CMK (cell line): Measurements from ENCODE around the gene RNF121.

ENCODE experiments used
- DNase-seq: peaks from one replicate; pipeline ENCODE4 v3.0.0-alpha.2; 2010; ENCODE audit warnings: low read depth

The RNF121 gene

GRCh38 chr11:71988050-71988449 is 59.2 kb downstream of the RNF121 start:
- no peak for DNase-seq

DNA sequence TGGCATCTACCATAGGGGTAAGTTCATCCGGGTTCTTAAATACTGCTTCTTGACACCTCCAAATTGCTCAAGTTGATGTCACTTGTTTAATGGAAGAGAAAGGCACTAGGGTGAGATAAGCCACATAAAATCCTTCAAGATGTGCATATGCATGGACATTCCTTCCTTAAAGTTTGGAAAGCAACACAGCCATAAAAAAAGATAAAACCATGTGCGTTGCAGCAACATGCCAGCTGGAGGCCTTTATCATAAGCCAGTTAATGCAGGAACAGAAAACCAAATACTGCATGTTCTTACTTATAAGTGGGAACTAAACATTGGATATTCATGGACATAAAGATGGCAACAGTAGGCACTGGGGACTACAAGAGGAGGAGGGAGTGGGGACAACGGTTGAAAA is 61.9 kb downstream of the RNF121 start:
- DNase-seq = no peak

- no peak for DNase-seq
Measured at GRCh38 chr11:71991494-71991893, 62.6 kb downstream of the RNF121 start.

- DNase-seq = no peak
Measured at GRCh38 chr11:71992136-71992730, 63.4 kb downstream of the RNF121 start.

DNA sequence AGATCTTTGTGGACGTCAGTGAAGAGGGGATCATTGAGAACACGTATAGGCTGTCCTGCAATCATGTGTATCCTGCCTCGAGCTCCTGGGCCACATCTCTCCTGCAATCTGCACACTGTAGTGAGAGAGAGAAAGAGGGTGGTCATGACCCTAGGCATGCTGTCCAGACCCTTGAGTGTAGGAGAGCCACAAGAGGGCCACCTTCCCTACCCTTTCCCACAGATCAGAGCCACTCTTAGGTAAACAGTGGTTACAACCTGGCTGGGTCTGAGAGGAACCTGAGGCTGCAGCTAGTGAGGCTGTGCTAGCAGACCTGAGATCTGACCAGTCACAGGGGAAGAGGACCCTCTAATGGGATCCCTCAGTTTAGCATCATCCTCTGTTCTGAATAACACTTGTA is 65.9 kb downstream of the RNF121 start:
- no peak for DNase-seq

- peak; percentile 60 for DNase-seq
Measured at GRCh38 chr11:71995726-71996291, 67.0 kb downstream of the RNF121 start.

DNA sequence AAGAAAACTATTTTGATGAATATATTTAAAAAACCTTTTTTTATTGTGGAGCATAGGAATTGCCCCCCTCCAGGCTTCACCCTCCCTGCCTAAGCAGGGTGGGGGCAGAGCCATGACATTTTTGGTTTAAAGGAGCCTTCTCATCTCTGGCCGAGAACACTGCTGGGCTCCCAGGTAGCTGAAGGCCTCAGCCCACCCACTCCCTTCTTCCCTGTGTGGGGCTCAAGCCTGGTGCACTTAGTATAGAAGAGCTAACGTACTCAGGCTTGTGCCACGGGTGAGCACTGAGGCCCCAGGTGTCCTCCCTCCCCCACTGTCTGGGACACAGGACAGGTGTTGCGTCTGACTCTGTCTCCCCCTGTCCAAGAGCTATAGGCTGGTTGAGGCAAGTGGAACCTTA is 67.7 kb downstream of the RNF121 start:
- no peak for DNase-seq

DNA sequence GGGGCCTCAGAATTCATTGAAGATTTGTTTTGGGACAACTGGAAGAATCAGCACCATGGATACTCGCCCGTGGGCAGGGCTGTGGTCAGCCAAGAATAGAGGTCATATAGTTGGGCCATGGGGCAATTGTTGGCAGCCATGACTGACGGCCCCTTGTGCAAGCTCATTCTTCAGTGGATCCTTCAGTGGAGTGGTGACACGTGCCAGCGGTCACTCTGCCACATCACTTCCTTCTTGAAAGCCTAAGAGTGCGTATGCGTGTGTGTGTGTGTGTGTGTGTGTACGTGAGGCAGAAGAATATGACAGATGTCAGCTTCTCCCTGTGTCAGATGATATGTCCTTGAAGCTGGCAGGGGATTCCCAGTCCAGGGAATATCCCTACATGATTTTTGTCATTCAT is 68.1 kb downstream of the RNF121 start:
- DNase-seq = peak; percentile 51

GRCh38 chr11:71997594-71997993 is 68.7 kb downstream of the RNF121 start:
- DNase-seq = no peak

DNA sequence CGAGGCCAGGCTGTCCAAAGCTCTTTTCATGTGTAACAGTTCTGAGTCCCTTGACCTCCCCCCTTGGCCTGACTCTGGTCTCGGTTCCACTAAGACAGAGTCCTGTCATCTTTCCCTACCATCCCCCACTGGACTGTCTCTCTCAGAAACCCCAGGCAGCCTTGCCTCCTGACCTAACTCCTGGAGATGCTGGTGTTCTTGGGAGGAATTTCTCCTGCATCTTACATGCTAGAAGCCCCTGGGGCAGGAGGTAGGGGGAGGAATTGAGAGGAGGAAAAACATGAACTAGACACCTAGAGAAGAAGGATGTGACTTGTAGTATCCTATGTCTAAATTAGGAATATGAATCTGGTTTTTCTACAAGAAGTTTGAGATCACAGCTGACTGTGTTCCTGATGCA is 69.2 kb downstream of the RNF121 start:
- DNase-seq = no peak

DNA sequence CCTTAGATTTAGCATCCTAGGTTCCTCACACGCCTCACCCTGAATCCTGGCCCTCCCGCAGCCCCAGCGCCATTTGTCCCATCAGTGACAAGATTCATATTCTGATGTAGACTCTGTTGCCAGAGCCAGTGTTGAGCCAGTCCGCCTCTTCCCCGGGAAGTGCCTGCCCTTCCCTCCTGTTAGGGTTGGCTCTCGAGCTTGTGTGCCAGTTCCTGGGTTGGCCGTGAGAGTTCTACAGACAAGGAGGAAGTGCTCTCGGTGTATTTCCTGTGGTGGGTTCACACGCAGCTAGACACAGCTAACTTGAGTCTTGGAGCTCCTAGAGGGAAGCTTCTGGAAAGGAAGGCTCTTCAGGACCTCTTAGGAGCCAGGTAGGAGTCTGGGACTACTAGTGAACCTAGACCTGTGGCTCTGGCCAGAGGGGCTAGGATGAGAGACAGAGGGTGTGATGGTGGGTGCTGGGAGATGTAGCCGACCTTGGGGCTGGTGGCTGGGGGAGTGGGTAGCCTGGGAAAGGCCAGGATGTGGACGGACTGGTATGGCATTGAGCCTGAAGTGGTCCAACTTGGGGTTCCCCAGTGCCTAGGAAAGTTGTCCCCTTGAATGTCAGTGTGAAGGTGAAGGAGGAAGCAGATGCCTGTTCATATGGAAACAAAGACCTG is 69.9 kb downstream of the RNF121 start, which contains the start of gene IL18BP:
Gene IL18BP, plus strand, starts transcription at position 261 of the 662 bp plus-strand sequence. CDS start 1,076 bp downstream, outside the sequence.
- DNase-seq = no peak

DNA sequence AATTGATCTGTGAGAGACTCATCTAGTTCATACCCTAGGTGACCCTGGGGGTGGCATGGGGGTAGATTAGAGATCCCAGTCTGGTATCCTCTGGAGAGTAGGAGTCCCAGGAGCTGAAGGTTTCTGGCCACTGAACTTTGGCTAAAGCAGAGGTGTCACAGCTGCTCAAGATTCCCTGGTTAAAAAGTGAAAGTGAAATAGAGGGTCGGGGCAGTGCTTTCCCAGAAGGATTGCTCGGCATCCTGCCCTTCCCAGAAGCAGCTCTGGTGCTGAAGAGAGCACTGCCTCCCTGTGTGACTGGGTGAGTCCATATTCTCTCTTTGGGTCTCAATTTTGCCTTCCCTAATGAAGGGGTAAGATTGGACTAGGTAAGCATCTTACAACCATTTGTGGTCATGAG is 70.5 kb downstream of the RNF121 start:
- DNase-seq = no peak

GRCh38 chr11:71999798-72000197 is 71.0 kb downstream of the RNF121 start:
- DNase-seq = no peak

GRCh38 chr11:72000202-72000867 is 71.5 kb downstream of the RNF121 start:
- DNase-seq = no peak

DNA sequence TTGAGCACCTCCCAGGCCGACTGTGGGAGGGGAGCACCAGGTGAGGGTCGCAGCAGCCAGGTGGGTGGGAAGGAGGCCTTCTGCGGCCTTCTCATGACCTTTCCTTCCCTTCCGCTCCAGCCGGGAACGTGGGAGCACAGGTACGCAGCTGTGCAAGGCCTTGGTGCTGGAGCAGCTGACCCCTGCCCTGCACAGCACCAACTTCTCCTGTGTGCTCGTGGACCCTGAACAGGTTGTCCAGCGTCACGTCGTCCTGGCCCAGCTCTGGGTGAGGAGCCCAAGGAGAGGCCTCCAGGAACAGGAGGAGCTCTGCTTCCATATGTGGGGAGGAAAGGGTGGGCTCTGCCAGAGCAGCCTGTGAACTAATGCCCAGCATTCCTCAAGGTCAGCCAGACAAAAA is 72.4 kb downstream of the RNF121 start:
- DNase-seq = no peak

DNA sequence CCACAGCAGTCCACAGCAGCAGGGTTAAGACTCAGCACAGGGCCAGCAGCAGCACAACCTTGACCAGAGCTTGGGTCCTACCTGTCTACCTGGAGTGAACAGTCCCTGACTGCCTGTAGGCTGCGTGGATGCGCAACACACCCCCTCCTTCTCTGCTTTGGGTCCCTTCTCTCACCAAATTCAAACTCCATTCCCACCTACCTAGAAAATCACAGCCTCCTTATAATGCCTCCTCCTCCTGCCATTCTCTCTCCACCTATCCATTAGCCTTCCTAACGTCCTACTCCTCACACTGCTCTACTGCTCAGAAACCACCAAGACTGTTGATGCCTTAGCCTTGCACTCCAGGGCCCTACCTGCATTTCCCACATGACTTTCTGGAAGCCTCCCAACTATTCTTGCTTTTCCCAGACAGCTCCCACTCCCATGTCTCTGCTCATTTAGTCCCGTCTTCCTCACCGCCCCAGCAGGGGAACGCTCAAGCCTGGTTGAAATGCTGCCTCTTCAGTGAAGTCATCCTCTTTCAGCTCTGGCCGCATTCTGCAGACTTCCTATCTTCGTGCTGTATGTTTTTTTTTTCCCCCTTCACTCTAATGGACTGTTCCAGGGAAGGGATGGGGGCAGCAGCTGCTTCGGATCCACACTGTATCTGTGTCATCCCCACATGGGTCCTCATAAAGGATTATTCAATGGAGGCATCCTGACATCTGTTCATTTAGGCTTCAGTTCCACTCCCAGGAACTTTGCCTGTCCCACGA is 73.2 kb downstream of the RNF121 start:
- DNase-seq = no peak

DNA sequence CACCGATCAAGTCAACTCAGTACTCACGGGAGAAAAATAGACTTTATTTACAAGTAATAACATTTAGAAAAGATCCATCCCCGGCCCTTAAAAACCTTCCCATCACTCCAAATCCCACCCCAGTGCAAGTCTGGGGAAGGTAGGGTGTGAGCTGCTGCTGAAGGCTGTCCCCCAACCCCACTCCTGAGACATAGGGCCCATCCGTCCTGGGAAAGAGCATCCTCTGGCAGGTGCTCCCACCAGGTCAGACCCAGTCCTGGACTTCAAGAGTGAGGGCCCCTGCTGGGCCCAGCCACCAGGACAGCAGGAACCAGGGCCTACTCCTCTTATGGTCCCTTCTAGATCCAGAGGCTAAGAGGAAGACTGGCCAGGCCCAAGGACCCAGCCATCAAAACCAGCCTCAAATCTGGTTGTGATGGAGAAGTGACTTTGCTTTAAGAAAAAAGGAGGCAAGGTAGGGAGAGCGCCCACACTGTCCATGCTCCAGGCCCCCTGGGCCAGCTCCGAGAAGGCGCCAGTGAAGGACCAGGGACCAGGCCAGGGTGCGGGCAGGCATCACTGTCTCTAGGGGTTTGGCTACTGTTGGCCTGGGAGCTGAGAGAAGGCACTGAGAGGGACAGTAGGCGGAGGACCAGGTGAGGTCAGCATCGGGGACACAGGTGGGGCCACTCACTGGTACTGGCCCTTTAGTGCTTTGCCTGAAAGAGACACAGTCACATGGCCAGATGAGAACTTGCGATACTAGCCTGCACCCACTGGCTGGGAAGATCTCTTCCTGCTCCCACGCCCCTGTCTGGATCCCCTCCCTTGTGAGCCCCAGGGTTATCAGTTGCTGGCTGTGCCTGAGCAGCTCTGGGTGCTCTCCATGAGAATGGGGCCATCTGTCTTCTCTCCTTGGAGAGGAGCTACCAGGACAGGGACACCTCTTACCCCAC is 74.3 kb downstream of the RNF121 start:
- no peak for DNase-seq

- DNase-seq = no peak
Measured at GRCh38 chr11:72003776-72004171, 74.9 kb downstream of the RNF121 start.

DNA sequence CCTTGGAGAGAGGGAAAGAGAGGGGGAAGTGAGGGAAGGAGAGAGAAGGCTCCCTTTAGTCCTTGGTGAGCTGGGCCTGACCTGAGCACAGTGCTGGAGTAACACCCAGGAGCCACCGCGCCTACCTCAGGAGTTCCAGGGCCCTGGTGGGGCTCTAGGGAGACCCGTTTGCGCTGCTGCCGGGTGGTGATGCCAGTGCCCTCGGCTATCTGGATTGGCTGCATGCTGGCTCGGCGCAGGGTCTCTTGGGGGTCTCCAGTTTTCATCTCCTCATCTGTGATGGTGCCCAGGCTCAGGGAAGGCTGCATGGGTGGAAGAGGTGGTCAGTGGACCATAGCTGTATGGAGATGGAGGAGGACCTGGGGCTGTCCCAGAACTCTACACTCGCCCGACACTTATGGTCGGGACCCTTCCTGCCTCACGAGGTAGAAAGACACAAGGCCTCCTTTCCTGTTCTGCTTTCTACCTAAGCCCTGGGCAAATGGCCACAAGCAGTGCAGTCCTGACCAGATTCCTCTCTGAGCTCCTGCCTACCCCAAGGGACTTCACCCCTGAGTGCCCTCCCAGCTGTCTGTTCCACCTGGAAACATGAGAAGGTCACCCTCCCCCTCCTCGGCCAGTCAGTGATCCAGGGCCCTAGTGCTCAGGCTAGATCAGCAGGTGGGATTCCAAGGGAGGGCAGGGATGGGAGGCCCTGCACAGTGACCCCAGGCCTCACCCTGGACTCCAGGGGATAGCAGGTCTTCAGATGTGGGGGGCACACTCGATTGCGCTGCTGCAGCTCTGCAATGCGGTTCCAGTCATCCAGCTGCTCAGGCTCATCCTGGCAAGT is 75.9 kb downstream of the RNF121 start:
- DNase-seq = no peak
